Measurements from ENCODE around the gene HOOK2.

DNA sequence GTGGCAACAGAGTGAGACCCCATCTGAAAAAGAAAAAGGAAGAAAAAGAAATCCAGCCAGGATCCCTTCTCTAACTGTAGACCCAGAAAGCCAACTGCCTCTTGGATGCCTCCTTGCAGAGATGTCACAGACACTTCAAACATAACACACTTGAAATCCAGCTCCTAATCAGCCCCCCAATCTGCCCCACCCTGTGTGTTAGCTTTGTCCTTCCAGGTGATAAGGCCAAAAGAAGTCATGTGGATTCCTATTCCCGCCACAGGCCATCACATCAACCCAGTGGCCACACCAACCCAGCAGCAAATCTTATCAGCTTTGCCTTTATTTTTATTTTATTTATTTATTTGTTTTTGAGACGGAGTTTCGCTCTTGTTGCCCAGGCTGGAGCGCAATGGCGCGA lies 15.7 kb downstream of the HOOK2 start:
- TF ChIP-seq EZH2 (IDR thresholded peaks at IDR 0.05; ENCODE audit: insufficient read depth, low read length): no peak
- TF ChIP-seq, protein P1, sequence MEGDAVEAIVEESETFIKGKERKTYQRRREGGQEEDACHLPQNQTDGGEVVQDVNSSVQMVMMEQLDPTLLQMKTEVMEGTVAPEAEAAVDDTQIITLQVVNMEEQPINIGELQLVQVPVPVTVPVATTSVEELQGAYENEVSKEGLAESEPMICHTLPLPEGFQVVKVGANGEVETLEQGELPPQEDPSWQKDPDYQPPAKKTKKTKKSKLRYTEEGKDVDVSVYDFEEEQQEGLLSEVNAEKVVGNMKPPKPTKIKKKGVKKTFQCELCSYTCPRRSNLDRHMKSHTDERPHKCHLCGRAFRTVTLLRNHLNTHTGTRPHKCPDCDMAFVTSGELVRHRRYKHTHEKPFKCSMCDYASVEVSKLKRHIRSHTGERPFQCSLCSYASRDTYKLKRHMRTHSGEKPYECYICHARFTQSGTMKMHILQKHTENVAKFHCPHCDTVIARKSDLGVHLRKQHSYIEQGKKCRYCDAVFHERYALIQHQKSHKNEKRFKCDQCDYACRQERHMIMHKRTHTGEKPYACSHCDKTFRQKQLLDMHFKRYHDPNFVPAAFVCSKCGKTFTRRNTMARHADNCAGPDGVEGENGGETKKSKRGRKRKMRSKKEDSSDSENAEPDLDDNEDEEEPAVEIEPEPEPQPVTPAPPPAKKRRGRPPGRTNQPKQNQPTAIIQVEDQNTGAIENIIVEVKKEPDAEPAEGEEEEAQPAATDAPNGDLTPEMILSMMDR (IDR thresholded peaks at IDR 0.05; ENCODE audit: insufficient read depth, low read depth, low read length): no peak

Data from astrocyte (in vitro differentiated cells and primary cell).